ENCODE data around the gene NOD1.

GRCh38 chr7:30452280-30452930, 26.2 kb downstream of the NOD1 start:
- TF ChIP-seq CTCF (IDR thresholded peaks at IDR 0.05): no peak
- TF ChIP-seq REST (IDR thresholded peaks at IDR 0.05; ENCODE audit: insufficient read depth in 1 of 2, low read depth in 2 of 2, low read length in 1 of 2): no peak
